GM12865 (cell line): ENCODE results near the gene BRD4.

Source experiments
- DNase-seq: peaks from one replicate; pipeline ENCODE4 v3.0.0; 2010; ENCODE audit warnings: low read depth
- H3K4me3 ChIP-seq: 2 replicates; pipeline ENCODE4 v1.5.1; 2011; ENCODE audit warnings: mild to moderate bottlenecking, low read depth, low read length, control low read depth
- CTCF ChIP-seq: IDR thresholded peaks from 2 replicates; pipeline ENCODE4 v1.5.1; 2011; ENCODE audit warnings: low read length, control low read depth, low read depth, inconsistent platforms; ENCODE audit not compliant: insufficient read depth; ENCODE audit errors: missing control alignments

The BRD4 gene

DNA sequence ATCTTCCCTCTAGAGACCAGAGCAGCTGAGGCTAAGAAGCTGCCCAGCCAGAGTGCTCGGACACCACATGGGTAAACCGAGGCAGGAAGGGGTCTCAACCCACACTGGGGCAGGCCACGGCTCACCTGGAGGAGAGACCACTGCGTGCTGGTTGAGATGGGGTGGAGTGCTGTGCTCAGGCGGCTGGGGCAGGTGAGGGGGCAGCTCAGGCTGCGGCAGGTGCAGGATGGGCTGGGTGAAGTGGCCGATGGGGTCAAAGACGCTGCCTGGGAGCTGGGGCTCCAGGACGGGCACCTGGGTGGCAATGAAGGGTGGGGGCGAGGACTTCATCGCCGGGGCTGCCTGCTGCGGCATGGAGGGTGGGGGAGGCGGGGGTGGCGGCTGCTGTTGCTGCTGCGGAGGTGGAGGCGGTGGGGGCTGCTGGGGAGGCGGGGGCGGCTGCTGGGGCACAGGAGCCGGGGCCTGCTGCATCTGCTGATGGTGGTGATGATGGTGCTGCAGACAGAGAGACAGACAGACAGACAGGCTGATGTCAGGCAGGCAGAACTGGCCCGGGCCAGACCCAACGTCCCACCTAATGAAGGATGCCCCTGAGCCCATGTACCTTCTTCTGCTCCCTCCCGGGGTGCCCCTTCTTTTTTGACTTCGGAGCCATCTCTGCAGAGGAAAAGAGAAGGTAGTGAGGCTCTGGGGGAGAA is 88.1 kb downstream of the BRD4 start:
- no peak for TF ChIP-seq CTCF
- H3K4me3 ChIP-seq = no peak overlapping the region
- no peak for DNase-seq

DNA sequence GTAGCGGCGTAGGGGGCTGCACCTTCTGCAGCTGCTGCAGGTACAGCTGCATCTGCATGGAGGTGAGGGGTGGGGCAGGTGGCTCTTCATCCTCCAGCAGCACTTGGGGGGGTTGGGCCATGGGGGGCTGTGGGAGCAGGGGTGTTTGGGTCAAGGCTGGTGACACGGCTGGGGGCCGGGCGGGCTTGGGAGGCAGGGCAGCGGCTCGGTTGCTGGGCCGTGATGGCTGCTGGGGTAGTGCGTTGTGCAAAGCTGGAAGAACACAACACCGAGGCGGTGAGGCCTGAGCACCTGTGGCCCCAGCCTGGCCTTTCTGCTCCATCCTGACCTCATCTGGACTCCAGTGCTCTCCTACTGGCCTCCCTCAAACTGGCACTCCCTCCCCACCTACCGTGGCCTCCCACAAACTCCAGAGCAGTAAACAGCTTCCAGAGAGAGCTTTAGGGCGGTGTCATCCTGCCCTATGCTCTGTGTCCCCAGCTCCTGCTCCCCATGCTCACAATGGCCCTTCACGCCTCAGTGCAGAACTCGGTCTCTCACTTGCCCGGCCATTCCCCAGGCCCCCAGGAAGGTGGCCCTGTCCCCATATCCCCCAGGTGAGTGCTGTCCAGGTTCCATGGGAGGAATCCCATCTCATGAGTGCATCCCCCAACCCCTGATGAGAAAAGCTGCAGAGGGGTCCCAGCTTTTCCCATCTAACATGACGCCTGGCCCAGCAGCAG is 88.9 kb downstream of the BRD4 start:
- TF ChIP-seq CTCF = no peak
- no peak overlapping the region for H3K4me3 ChIP-seq
- DNase-seq = no peak

DNA sequence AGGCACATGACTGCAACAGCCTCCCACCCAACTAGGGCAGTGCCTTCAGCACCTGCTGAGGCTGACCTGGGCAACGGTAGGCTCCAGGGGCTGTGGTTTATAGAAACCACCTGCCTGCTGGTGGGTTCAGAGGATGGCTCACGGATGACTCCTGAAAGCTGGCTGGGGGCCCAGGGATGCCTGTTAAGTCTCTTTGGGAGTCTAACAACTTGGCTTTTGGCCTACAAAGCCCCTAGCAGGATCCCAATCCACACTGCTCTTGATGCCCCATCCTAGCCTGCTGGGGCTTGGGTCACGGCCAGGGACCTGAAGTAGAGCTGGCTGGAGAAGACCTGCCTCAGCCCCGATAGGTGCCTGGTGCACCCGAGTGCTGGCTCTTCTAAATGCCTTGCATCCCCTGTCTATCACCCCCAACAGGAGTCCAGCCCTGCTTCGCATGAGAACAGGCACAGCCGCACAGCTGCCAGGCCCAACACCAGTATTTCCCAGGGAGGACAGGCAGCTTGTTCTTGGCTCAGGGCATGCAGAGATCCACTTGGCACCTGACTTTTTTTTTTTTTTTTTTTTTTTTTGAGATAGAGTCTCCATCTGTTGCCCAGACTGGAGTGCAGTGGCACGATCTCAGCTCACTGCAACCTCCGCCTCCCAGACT is 91.0 kb downstream of the BRD4 start:
- no peak overlapping the region for H3K4me3 ChIP-seq
- no peak for DNase-seq
- no peak for TF ChIP-seq CTCF

- no peak for DNase-seq
- TF ChIP-seq CTCF = no peak
- H3K4me3 ChIP-seq = no peak overlapping the region
Measured at GRCh38 chr19:15240515-15240914, 91.8 kb downstream of the BRD4 start.

GRCh38 chr19:15239337-15239949 is 92.9 kb downstream of the BRD4 start:
- no peak for DNase-seq
- no peak overlapping the region for H3K4me3 ChIP-seq
- TF ChIP-seq CTCF = no peak

GRCh38 chr19:15238639-15239155 is 93.6 kb downstream of the BRD4 start:
- DNase-seq = no peak
- no peak overlapping the region for H3K4me3 ChIP-seq
- TF ChIP-seq CTCF = no peak
